Caco-2 (cell line): ENCODE measurements around the gene TNNI2. TPM values are rescaled to one million over a fixed set of nuclear protein-coding genes. Genes with fewer than 3 reads are reported as not detected.
"Not testable (repeated sequence)": the region's sequence is repeated elsewhere in the genome, so short reads cannot be mapped to it uniquely, and the experiment has no call there.

Experiments used
- BruUV-seq: library from RNA; stranded (reverse); fragments of 400-500 nt; replicated peaks from 2 replicates; lab custom pipeline; 2021; lab: Mats Ljungman, UMichigan
- CTCF ChIA-PET: fragments of 300-600 bp; sonication (Branson Sonifier 250); formaldehyde crosslinking; loops from one replicate; lab custom pipeline; 2022; ENCODE audit warnings: antibody characterized with exemption; lab: Charles Lee
- POLR2A ChIA-PET: fragments of 300-600 bp; sonication (Branson Sonifier 250); formaldehyde crosslinking; loops from one replicate; lab custom pipeline; 2022; ENCODE audit warnings: antibody characterized with exemption; lab: Charles Lee
- DNase-seq, 2 experiments: peaks; one replicate each; pipeline versions ENCODE4 v3.0.0 to v3.0.0-alpha.2; 2020 to 2022
- H3K27me3 ChIP-seq: replicated peaks from 2 replicates; pipeline ENCODE4 v1.6.0; 2011; ENCODE audit warnings: low read length; ENCODE audit not compliant: control insufficient read depth, insufficient read depth
- H3K36me3 ChIP-seq: 2 replicates; pipeline ENCODE4 v1.5.1; 2011; ENCODE audit warnings: low read length; ENCODE audit not compliant: control insufficient read depth, insufficient read depth
- H3K4me1 ChIP-seq: fragments of 250-450 bp; sonication (Bioruptor Pico); 2 replicates; pipeline ENCODE4 v1.5.1; 2020; ENCODE audit warnings: mild to moderate bottlenecking
- H3K4me3 ChIP-seq: 2 replicates; pipeline ENCODE4 v1.5.1; 2011; ENCODE audit warnings: low read depth, mild to moderate bottlenecking, control low read depth, low read length
- H3K9me3 ChIP-seq: fragments of 250-450 bp; sonication (Bioruptor Pico); 2 replicates; pipeline ENCODE4 v1.5.1; 2020; ENCODE audit warnings: mild to moderate bottlenecking, moderate library complexity
- H3K27ac Mint-ChIP-seq: one replicate; pipeline ENCODE4 v1.8.0; 2022; ENCODE audit warnings: mixed read lengths; ENCODE audit not compliant: unreplicated experiment
- H3K27me3 Mint-ChIP-seq: one replicate; pipeline ENCODE4 v1.8.0; 2022; ENCODE audit warnings: mixed read lengths; ENCODE audit not compliant: insufficient read depth, unreplicated experiment
- H3K36me3 Mint-ChIP-seq: one replicate; pipeline ENCODE4 v1.8.0; 2022; ENCODE audit warnings: mild to moderate bottlenecking, mixed read lengths; ENCODE audit not compliant: insufficient read depth, unreplicated experiment
- H3K4me1 Mint-ChIP-seq: one replicate; pipeline ENCODE4 v1.8.0; 2022; ENCODE audit warnings: low read depth, mixed read lengths; ENCODE audit not compliant: unreplicated experiment
- H3K4me3 Mint-ChIP-seq: one replicate; pipeline ENCODE4 v1.8.0; 2022; ENCODE audit warnings: mild to moderate bottlenecking, moderate library complexity, mixed read lengths; ENCODE audit not compliant: unreplicated experiment
- H3K9me3 Mint-ChIP-seq: one replicate; pipeline ENCODE4 v1.8.0; 2022; ENCODE audit warnings: mixed read lengths; ENCODE audit not compliant: unreplicated experiment
- intact Hi-C: fragments of 100-400 bp; cut with micrococcal nuclease; formaldehyde crosslinking; loops from one replicate; pipeline ENCODE4 v1.10.0; 2022; ENCODE audit not compliant: unreplicated experiment
- total RNA-seq: library from RNA; stranded (reverse); gene quantifications from 2 replicates; pipeline ENCODE4 v1.2.3, GENCODE V29; 2022
- TF ChIP-seq, protein P1 (sequence below), 2 experiments: fragments of 200-600 bp in 1 of 2; IDR thresholded peaks; 1 replicate in 1 of 2; 2 replicates in 1 of 2; pipeline versions ENCODE4 v1.5.1 to v1.8.0; 2011 to 2022; ENCODE audit warnings: antibody characterized with exemption in 1 of 2, control low read depth in 1 of 2, inconsistent platforms in 1 of 2, low read depth in 1 of 2, low read length in 1 of 2, mild to moderate bottlenecking in 1 of 2, moderate library complexity in 1 of 2; ENCODE audit not compliant: insufficient read depth in 1 of 2, severe bottlenecking in 1 of 2, unreplicated experiment in 1 of 2

The TNNI2 gene
- total RNA-seq, 1 experiment from 2014 or later = 8.6 TPM

GRCh38 chr11:1871531-1871930 lies 32.8 kb downstream of the TNNI2 start:
- intact Hi-C loops = no loop called here
- BruUV-seq = no TSS peak
- Mint-ChIP-seq H3K4me3 (no peak overlapping the region), H3K27ac (no peak overlapping the region), H3K4me1 (no peaks in the 10 kb centered on the region), H3K27me3 (peaks cover 2% of the 10 kb centered on the region), H3K9me3 (no peaks in the 10 kb centered on the region), H3K36me3 (no peaks in the 10 kb centered on the region)
- no peak for DNase-seq
- no peak overlapping the region for H3K4me3 ChIP-seq
- H3K9me3 ChIP-seq = no peaks in the 10 kb centered on the region
- no peaks in the 10 kb centered on the region for H3K36me3 ChIP-seq
- TF ChIP-seq, protein P1, sequence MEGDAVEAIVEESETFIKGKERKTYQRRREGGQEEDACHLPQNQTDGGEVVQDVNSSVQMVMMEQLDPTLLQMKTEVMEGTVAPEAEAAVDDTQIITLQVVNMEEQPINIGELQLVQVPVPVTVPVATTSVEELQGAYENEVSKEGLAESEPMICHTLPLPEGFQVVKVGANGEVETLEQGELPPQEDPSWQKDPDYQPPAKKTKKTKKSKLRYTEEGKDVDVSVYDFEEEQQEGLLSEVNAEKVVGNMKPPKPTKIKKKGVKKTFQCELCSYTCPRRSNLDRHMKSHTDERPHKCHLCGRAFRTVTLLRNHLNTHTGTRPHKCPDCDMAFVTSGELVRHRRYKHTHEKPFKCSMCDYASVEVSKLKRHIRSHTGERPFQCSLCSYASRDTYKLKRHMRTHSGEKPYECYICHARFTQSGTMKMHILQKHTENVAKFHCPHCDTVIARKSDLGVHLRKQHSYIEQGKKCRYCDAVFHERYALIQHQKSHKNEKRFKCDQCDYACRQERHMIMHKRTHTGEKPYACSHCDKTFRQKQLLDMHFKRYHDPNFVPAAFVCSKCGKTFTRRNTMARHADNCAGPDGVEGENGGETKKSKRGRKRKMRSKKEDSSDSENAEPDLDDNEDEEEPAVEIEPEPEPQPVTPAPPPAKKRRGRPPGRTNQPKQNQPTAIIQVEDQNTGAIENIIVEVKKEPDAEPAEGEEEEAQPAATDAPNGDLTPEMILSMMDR (IDR thresholded peaks at IDR 0.05; ENCODE audit: insufficient read depth in 1 of 2, low read depth in 1 of 2, low read length in 1 of 2, severe bottlenecking in 1 of 2, unreplicated experiment in 1 of 2) = no peak
- no peaks in the 10 kb centered on the region; the same call in 1 of the 2 replicates for H3K27me3 ChIP-seq
- ChIA-PET CTCF (interaction anchor here (1.3 kb wide), 1 partner anchor 47 kb away, joined by 6 read pairs; no protein-coding TSS in a partner anchor), POLR2A (no interaction called here)
- H3K4me1 ChIP-seq = peaks cover 4% of the 10 kb centered on the region

GRCh38 chr11:1872267-1872985 lies 33.6 kb downstream of the TNNI2 start:
- Mint-ChIP-seq H3K9me3 (no peaks in the 10 kb centered on the region), H3K4me1 (no peaks in the 10 kb centered on the region), H3K36me3 (no peaks in the 10 kb centered on the region), H3K27ac (no peak overlapping the region), H3K4me3 (no peak overlapping the region), H3K27me3 (peaks cover 2% of the 10 kb centered on the region)
- Histone ChIP-seq H3K4me3 (no peak overlapping the region), H3K9me3 (no peaks in the 10 kb centered on the region), H3K27me3 (no peaks in the 10 kb centered on the region; the same call in 1 of the 2 replicates), H3K4me1 (peaks cover 7% of the 10 kb centered on the region), H3K36me3 (no peaks in the 10 kb centered on the region)
- CTCF ChIA-PET = interaction anchor here (0.8 to 1.3 kb wide), 2 partner anchors 121 to 220 kb away, joined by 4 to 7 read pairs; no protein-coding TSS in a partner anchor
- intact Hi-C loops = no loop called here
- BruUV-seq = no TSS peak
- POLR2A ChIA-PET = interaction anchor here (0.6 kb wide), 1 partner anchor 506 kb away, joined by 3 read pairs; no protein-coding TSS in a partner anchor
- no peak for DNase-seq
- TF ChIP-seq, protein P1 (IDR thresholded peaks at IDR 0.05; ENCODE audit: insufficient read depth in 1 of 2, low read depth in 1 of 2, low read length in 1 of 2, severe bottlenecking in 1 of 2, unreplicated experiment in 1 of 2) = no peak

GRCh38 chr11:1873048-1873812 lies 34.4 kb downstream of the TNNI2 start:
- BruUV-seq = no TSS peak
- H3K9me3 ChIP-seq = no peaks in the 10 kb centered on the region
- Mint-ChIP-seq H3K27ac (no peak overlapping the region), H3K4me1 (no peaks in the 10 kb centered on the region), H3K27me3 (peaks cover 2% of the 10 kb centered on the region), H3K4me3 (no peak overlapping the region), H3K9me3 (no peaks in the 10 kb centered on the region), H3K36me3 (no peaks in the 10 kb centered on the region)
- no peak overlapping the region for H3K4me3 ChIP-seq
- H3K27me3 ChIP-seq = no peaks in the 10 kb centered on the region; the same call in 1 of the 2 replicates
- TF ChIP-seq, protein P1 (IDR thresholded peaks at IDR 0.05; ENCODE audit: insufficient read depth in 1 of 2, low read depth in 1 of 2, low read length in 1 of 2, severe bottlenecking in 1 of 2, unreplicated experiment in 1 of 2) = no peak
- H3K4me1 ChIP-seq = peaks cover 7% of the 10 kb centered on the region
- ChIA-PET CTCF (interaction anchor here (0.8 to 1.3 kb wide), 2 partner anchors 120 to 221 kb away, joined by 4 to 7 read pairs; no protein-coding TSS in a partner anchor), POLR2A (interaction anchor here (0.6 kb wide), 1 partner anchor 505 kb away, joined by 3 read pairs; no protein-coding TSS in a partner anchor)
- DNase-seq = no peak
- intact Hi-C loops = no loop called here
- no peaks in the 10 kb centered on the region for H3K36me3 ChIP-seq

GRCh38 chr11:1873813-1874150 lies 35.0 kb downstream of the TNNI2 start:
- H3K4me3 ChIP-seq, H3K4me1 Mint-ChIP-seq, H3K9me3 ChIP-seq, BruUV-seq, H3K36me3 ChIP-seq, CTCF ChIA-PET, POLR2A ChIA-PET, DNase-seq, H3K27me3 Mint-ChIP-seq, H3K4me3 Mint-ChIP-seq, H3K4me1 ChIP-seq, H3K36me3 Mint-ChIP-seq, intact Hi-C loops, H3K27ac Mint-ChIP-seq, H3K27me3 ChIP-seq, H3K9me3 Mint-ChIP-seq: not testable (repeated sequence)
